Gastroesophageal sphincter (tissue), 3 donors: ENCODE measurements around the gene PHF11.

Experiments used
- EP300 ChIP-seq: sonication (generic); formaldehyde crosslinking; IDR thresholded peaks from one replicate; pipeline ENCODE4 v1.6.1; 2017; ENCODE audit warnings: antibody characterized with exemption, mild to moderate bottlenecking
- POLR2A ChIP-seq, 2 donors: fragments of 450-650 bp; IDR thresholded peaks; one replicate each; pipeline ENCODE4 v1.6.1; 2017; ENCODE audit warnings: antibody characterized with exemption in 2 of 2, mild to moderate bottlenecking in 2 of 2, moderate library complexity in 1 of 2
- TF ChIP-seq, protein P1 (sequence below), 4 experiments: fragments of 200-600 bp in 2 of 4; fragments of 450-650 bp in 2 of 4; sonication (generic) in 1 of 4; IDR thresholded peaks; one replicate each; pipeline ENCODE4 v1.5.1; 2017 to 2019; ENCODE audit warnings: antibody characterized with exemption in 4 of 4, mild to moderate bottlenecking in 2 of 4, moderate library complexity in 2 of 4

DNA sequence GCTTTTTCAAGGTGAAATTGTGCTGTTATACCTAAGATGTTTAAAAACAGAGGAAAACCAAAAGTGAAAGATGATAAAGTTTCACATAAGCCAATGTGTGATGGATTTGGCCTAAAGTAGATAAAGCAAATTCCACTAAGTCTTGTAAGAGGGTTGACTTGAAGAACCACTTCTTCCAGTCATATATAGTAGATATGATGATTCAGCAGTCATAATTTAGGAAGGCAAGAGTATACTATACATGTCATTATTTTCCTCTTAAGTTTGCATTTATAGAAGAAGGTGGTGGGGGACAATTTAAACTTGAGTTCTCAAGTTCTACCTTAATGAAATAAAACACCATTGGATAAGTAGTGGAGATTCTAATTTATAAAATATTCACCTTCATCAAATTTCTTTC lies 37.3 kb downstream of the PHF11 start:
- TF ChIP-seq EP300 (no peak), POLR2A (IDR thresholded peaks at IDR 0.05) (no peak)
- TF ChIP-seq, protein P1, sequence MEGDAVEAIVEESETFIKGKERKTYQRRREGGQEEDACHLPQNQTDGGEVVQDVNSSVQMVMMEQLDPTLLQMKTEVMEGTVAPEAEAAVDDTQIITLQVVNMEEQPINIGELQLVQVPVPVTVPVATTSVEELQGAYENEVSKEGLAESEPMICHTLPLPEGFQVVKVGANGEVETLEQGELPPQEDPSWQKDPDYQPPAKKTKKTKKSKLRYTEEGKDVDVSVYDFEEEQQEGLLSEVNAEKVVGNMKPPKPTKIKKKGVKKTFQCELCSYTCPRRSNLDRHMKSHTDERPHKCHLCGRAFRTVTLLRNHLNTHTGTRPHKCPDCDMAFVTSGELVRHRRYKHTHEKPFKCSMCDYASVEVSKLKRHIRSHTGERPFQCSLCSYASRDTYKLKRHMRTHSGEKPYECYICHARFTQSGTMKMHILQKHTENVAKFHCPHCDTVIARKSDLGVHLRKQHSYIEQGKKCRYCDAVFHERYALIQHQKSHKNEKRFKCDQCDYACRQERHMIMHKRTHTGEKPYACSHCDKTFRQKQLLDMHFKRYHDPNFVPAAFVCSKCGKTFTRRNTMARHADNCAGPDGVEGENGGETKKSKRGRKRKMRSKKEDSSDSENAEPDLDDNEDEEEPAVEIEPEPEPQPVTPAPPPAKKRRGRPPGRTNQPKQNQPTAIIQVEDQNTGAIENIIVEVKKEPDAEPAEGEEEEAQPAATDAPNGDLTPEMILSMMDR (IDR thresholded peaks at IDR 0.05): no peak
